Smooth muscle cell (in vitro differentiated cells): Measurements from ENCODE around the gene SERPINA5. TPM values are rescaled to one million over a fixed set of nuclear protein-coding genes. Genes with fewer than 3 reads are reported as not detected.

ENCODE experiments used
- DNase-seq: peaks from one replicate; lab custom pipeline; 2025; ENCODE audit not compliant: unreplicated experiment; lab: John Stamatoyannopoulos, UW
- H2AFZ ChIP-seq: fragments of 200-600 bp; sonication (generic); 2 replicates; pipeline ENCODE4 v1.6.0; 2016; ENCODE audit warnings: antibody characterized with exemption, low read depth, mild to moderate bottlenecking
- H3F3A ChIP-seq: fragments of 200-600 bp; sonication (generic); 2 replicates; pipeline ENCODE4 v1.6.0; 2017; ENCODE audit warnings: antibody characterized with exemption, low read depth
- H3K27ac ChIP-seq: fragments of 200-600 bp; sonication (generic); 2 replicates; pipeline ENCODE4 v1.5.1; 2016; ENCODE audit warnings: low read depth, mild to moderate bottlenecking
- H3K27me3 ChIP-seq: fragments of 200-600 bp; sonication (generic); 2 replicates; pipeline ENCODE4 v1.6.1; 2016; ENCODE audit warnings: low read depth, mild to moderate bottlenecking
- H3K36me3 ChIP-seq: fragments of 200-600 bp; sonication (generic); 2 replicates; pipeline ENCODE4 v1.5.1; 2016; ENCODE audit warnings: low read depth
- H3K4me1 ChIP-seq: fragments of 200-600 bp; sonication (generic); 2 replicates; pipeline ENCODE4 v1.5.1; 2016; ENCODE audit warnings: low read depth
- H3K4me2 ChIP-seq: fragments of 200-600 bp; sonication (generic); 2 replicates; pipeline ENCODE4 v1.6.0; 2016; ENCODE audit warnings: mild to moderate bottlenecking
- H3K4me3 ChIP-seq: fragments of 200-600 bp; sonication (generic); 2 replicates; pipeline ENCODE4 v1.5.1; 2016; ENCODE audit warnings: mild to moderate bottlenecking
- H3K79me2 ChIP-seq: fragments of 200-600 bp; sonication (generic); 2 replicates; pipeline ENCODE4 v1.6.0; 2016; ENCODE audit warnings: low read depth, mild to moderate bottlenecking
- H3K9ac ChIP-seq: fragments of 200-600 bp; sonication (generic); 2 replicates; pipeline ENCODE4 v1.6.0; 2016; ENCODE audit warnings: low read depth
- H3K9me3 ChIP-seq: fragments of 200-600 bp; sonication (generic); replicated peaks from 2 replicates; pipeline ENCODE4 v1.5.1; 2016; ENCODE audit warnings: low read depth
- H4K20me1 ChIP-seq: fragments of 200-600 bp; sonication (generic); 2 replicates; pipeline ENCODE4 v1.6.0; 2016; ENCODE audit warnings: low read depth
- CTCF ChIP-seq: fragments of 200-600 bp; sonication (generic); IDR thresholded peaks from 2 replicates; pipeline ENCODE4 v1.5.1; 2017; ENCODE audit warnings: borderline replicate concordance, mild to moderate bottlenecking, antibody characterized with exemption; ENCODE audit not compliant: insufficient read depth, poor library complexity, severe bottlenecking
- WGBS: methylation state at CpG from one replicate; pipeline ENCODE4 v1.1.7; 2016; ENCODE audit warnings: low lambda C conversion rate; 5-methylcytosine and 5-hydroxymethylcytosine counted together
- polyA plus RNA-seq: library from polyadenylated mRNA; unstranded; fragments of >200 nt; fragmentation: Nextera tagmentation; extraction: Ambion mirVana; gene quantifications from 2 replicates; pipeline ENCODE4 v1.2.1, GENCODE V29; 2016
- total RNA-seq: library from RNA; depleted of rRNA; stranded (reverse); fragments of >200 nt; gene quantifications from 2 replicates; pipeline ENCODE4 v1.2.3, GENCODE V29; 2014

The SERPINA5 gene
- total and polyA plus RNA-seq, 2 experiments from 2014 or later, result 0.27 to 0.43 TPM

DNA sequence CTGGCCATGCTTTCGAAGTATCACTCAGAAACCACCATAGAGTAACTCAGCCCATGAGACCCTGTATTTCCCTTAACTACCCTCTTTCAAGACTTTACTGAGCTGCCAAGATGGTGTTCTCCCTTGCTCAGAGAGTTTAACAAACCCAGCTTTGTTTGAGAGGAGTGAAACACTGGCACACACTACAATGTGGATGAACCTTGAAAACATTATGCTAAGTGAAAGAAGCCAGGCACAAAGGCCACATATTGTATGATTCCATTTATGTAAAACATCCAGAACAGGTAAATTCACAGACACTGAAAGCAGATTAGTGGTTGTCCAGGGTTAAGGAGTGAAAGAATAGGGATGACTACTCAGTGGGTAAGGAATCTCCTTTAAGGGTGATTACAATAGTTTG is 49.8 kb downstream of the SERPINA5 start:
- no peak overlapping the region for H3K4me3 ChIP-seq
- peaks cover 12% of the 10 kb centered on the region for H3K27me3 ChIP-seq
- H3K36me3 ChIP-seq, result no peaks in the 10 kb centered on the region
- no peak for TF ChIP-seq CTCF
- WGBS, result 87% methylated on average over 1 of the region's 1 CpG
- no peaks in the 10 kb centered on the region for H3F3A ChIP-seq
- H2AFZ ChIP-seq, result no peak overlapping the region
- H3K79me2 ChIP-seq, result no peaks in the 10 kb centered on the region
- DNase-seq, result no peak
- H4K20me1 ChIP-seq, result no peaks in the 10 kb centered on the region
- no peak overlapping the region for H3K4me2 ChIP-seq
- H3K9ac ChIP-seq, result no peak overlapping the region
- no peaks in the 10 kb centered on the region for H3K4me1 ChIP-seq
- no peak overlapping the region for H3K27ac ChIP-seq
- H3K9me3 ChIP-seq, result no peaks in the 10 kb centered on the region

GRCh38 chr14:94631536-94632304 is 50.5 kb downstream of the SERPINA5 start:
- WGBS, result 86% methylated on average over 7 of the region's 7 CpGs
- H3K27me3 ChIP-seq, result peaks cover 12% of the 10 kb centered on the region
- H3K4me2 ChIP-seq, result no peak overlapping the region
- H3K9me3 ChIP-seq, result no peaks in the 10 kb centered on the region
- no peaks in the 10 kb centered on the region for H3K79me2 ChIP-seq
- no peak overlapping the region for H3K4me3 ChIP-seq
- no peak overlapping the region for H2AFZ ChIP-seq
- no peaks in the 10 kb centered on the region for H3K36me3 ChIP-seq
- no peak overlapping the region for H3K27ac ChIP-seq
- DNase-seq, result no peak
- TF ChIP-seq CTCF, result no peak
- no peaks in the 10 kb centered on the region for H3F3A ChIP-seq
- H3K4me1 ChIP-seq, result no peaks in the 10 kb centered on the region
- no peaks in the 10 kb centered on the region for H4K20me1 ChIP-seq
- no peak overlapping the region for H3K9ac ChIP-seq

- no peak overlapping the region for H2AFZ ChIP-seq
- H3K27ac ChIP-seq, result no peak overlapping the region
- H3K9me3 ChIP-seq, result no peaks in the 10 kb centered on the region
- no peak for TF ChIP-seq CTCF
- no peaks in the 10 kb centered on the region for H3F3A ChIP-seq
- H4K20me1 ChIP-seq, result no peaks in the 10 kb centered on the region
- H3K9ac ChIP-seq, result no peak overlapping the region
- H3K36me3 ChIP-seq, result no peaks in the 10 kb centered on the region
- WGBS, result 79% methylated on average over 4 of the region's 4 CpGs
- no peaks in the 10 kb centered on the region for H3K4me1 ChIP-seq
- peaks cover 12% of the 10 kb centered on the region for H3K27me3 ChIP-seq
- no peak overlapping the region for H3K4me2 ChIP-seq
- no peaks in the 10 kb centered on the region for H3K79me2 ChIP-seq
- no peak overlapping the region for H3K4me3 ChIP-seq
- no peak for DNase-seq
Measured at GRCh38 chr14:94632305-94632590, 51.0 kb downstream of the SERPINA5 start.

DNA sequence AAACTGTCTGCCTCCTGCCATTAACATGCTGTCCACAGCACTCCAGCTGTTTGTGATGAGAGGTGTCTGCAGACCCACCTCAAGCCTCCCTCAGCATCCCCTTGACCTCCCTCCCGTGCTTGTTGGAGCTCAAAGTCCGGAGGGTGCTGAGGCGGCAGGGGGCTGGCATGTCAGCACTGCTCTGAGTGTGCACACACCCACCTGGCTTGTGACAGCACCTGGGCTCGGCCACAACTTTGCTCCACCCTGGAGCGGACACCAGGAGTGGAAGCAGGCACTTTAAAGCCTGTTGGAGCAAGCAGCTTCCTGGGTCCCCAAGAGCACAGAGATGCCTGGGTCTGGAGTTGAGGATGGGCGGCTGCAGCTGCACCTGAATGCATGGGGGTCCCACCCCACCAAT is 51.9 kb downstream of the SERPINA5 start:
- Histone ChIP-seq H3K79me2 (no peaks in the 10 kb centered on the region), H3K9me3 (no peaks in the 10 kb centered on the region), H2AFZ (no peak overlapping the region), H3K27me3 (peaks cover 12% of the 10 kb centered on the region), H3K4me1 (no peaks in the 10 kb centered on the region), H3K27ac (no peak overlapping the region), H3K4me3 (no peak overlapping the region), H4K20me1 (no peaks in the 10 kb centered on the region), H3K36me3 (no peaks in the 10 kb centered on the region), H3K9ac (no peak overlapping the region), H3K4me2 (no peak overlapping the region), H3F3A (no peaks in the 10 kb centered on the region)
- DNase-seq, result no peak
- TF ChIP-seq CTCF, result no peak
- 85% methylated on average over 6 of the region's 6 CpGs for WGBS
